Stimulated activated CD8-positive, alpha-beta memory T cell treated with anti-CD3 and anti-CD28 coated beads, Interleukin-15, amount 100 ng/mL, for 24 hours (primary cell): ENCODE data around the gene GRIP1.

Experiments
- DNase-seq: peaks from one replicate; pipeline ENCODE4 v3.0.0-alpha.2; 2020; ENCODE audit warnings: low read depth

The GRIP1 gene

DNA sequence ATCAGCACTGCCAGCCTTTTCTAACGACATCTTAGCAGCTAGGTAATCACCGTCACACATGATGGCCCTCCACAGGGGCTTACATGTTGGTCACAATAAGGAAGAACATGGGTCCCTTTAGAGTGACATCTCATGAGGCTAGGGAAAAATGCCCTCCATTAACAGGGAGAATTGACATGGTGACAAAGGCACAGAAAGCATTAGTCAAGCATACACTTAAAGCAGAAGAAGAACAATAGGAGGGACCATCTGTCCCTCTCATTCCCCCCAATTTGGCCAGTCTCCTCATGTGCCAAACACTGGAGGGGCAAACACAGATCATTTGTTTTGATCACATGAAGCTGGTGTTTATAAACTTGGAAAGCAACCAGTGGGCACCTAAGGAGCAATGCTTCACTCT is 78.0 kb downstream of the GRIP1 start:
- DNase-seq = no peak

DNA sequence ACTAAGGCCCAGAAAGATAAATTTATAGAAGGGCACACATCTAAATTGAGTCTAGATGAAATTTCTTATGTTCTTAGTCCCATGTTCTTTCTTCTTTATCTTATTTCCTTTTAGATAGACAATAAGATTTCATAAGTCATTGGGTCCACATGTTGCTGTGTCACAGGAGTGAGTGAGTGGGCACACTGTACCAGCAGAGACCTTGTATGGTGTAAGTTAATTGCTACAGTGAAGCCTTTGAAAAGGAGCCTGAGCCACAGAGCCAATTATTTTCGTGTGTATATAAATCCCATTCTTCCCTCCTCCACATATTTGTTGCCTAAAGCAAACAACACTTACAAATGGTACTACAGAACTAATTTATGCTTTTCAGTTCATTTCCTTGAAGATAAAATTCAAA is 79.1 kb downstream of the GRIP1 start:
- no peak for DNase-seq

DNA sequence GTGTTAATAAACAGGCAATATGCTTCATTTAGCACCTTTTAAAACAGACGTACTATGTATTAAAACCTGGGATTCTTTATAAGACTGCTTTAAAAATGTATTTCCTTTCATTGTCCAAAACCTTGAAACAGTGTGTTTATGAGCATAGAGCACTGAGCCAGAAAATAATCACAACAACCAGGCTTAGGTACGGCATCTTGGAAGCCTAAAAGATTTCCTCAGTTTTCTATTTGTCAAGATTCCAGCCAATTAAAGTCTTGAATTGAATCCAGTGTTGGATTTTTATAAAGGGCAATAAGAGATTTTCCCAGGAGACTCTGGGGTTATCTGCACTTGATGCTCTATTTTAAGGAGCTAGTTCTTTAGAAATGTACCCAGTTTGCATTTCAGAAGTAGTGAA is 80.3 kb downstream of the GRIP1 start:
- no peak for DNase-seq

DNA sequence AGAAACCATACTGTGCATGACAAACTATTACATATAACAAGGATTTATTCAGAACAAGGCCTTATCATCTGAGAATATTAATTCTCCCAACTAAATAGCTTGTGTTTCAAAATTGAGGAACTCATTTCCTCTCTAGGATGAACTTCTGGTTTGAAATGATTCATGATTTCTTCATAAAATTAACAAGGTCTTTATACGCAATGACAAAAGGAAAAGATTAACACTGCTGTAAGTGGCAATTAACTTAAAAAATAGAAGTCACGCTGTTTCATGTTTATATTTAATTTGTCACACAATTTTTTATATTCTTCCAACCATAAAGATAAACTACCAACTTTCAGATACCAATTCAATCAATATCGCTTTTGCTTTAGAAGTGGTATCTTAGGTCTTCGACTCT is 80.8 kb downstream of the GRIP1 start:
- no peak for DNase-seq

DNA sequence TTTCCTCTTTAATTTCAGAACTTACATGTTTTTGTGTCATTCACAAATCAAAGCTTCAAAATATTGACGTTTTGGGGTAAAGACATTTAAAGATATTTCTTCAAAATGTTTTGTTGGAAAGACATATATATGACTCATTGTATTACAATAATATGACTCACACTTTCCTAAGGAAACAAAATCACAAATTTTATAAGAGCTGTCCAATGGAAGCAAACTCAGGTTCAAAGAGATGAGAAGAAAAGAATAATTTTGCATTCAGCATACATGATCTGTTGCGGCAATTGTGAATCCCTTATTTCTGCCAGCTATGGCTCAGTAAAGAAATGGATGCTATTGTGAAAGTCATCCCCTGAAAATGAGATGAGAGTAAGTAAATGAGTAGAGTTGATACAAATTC is 82.7 kb downstream of the GRIP1 start:
- no peak for DNase-seq

DNA sequence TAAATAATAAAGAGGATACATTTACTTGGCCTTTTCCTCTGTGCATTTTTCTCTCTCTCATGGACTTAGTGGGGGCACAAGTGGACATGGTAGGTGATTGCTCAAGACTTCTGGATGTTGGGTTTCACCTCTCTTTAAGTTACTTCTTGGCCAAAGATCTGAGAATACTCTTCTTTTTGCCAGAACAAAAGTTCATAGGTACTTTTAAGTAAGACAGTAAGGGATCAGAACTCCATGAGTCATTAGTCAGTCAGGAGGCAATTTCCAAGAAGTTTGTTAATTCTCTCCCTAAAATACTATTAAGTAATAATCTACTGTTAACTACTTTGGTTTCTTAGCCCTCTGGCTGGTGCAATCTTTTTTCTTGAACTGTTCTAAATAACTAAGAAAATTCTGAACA is 84.2 kb downstream of the GRIP1 start:
- DNase-seq = no peak

DNA sequence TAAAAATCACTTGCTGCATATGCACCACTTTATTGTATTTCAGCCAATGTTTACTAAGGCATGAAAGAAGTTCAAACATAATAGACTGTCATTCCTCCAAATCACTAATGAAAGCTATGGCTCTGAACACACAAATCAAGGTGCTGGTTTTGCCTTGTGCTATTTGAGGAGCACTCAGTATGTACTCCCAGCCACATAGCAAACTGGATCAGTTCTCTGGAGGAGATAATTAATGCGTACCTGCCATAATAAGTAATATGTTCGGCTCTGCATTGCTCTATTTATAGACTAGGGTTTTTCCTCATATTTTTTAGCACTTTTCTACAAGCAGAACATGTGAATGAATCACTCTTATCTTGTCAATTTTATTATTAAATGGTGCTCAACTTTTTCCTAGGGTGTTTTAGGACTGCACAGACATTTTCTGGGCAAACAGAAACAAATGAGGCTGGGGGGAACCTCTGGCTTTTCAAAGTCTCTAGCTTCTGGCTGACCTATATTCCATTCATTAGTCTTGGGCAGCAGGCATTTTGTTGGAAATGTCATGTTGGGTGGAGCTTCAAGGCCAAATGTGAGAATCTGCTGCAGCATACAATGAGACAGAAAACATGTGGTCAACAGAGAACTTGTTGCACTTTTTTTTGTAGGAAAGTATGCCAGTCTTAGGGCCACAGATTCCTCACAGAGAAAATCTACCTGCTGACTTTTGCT is 88.4 kb downstream of the GRIP1 start:
- DNase-seq = no peak

DNA sequence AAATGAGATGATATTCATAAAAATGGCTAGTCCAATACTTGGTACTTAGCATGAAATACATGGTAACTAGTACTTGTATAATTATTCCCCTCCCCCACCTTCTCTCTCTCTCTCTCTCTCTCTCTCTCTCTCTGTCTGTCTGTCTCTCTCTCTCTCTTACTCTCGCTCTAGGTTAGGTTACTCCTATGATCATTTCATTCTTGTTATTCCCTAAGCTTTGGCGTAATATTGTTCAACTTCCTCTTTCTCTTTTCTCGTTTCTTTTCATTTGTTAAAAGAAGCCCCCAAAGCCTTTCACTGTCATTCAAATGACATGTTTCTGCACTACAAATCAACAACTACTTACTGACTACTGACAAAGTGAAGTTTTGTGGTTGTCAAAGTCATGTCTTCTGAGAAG is 89.8 kb downstream of the GRIP1 start:
- no peak for DNase-seq

DNA sequence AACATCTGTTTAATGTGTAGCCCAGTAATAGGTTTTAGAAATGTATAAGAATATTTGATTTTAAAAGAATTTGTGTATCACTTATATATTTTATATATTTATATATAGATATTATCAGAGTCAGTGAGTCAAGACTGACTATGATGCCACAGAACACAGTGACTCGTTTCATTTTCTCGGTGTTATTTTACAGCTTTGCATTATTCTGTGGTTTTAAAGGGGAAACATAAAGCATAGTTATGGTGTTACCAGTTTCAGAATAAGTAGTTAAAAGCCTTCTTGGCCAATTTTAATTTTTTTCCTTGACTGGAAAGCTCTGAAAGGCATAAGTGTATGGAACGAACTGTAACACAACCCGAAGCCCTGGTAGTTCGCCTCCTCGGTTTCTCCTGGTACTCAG is 91.0 kb downstream of the GRIP1 start:
- no peak for DNase-seq

DNA sequence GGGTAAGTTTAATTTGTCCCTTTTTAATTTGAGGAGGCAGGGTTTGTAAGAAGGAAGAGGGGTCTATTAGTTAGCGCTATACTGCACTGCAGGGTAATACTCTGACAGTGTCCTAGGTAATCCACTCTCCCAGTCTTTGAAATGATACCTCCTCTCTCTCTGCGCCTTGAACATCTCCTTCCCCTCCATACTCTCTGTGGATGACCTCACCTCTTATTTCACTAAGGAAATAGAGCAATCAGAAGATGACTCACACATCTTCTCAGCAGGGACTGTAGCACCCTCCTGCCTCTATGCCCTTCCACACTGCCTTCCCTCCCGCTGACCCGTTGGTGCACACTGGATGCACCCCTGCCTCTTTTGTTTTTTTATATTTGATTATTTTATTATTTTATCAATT is 94.2 kb downstream of the GRIP1 start:
- DNase-seq = no peak

DNA sequence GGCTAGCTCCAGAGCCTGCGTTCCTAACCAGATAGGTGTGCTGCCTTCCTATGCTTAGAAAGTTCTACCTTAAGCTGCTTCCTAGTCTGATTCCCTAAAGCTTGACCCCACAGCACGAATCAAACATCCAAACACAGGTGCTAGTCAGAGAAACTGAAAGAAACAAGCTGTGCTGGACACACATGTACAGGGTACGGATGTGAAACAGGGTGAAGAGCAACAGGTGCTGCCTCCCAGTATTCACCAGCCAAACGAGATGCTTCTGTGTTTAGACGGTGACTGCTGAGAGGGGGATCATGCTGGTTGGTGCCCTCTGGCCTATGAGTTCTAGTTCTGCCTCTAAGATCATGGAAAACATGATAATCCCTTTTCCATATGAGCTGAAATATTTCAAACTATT is 105.3 kb downstream of the GRIP1 start:
- no peak for DNase-seq

DNA sequence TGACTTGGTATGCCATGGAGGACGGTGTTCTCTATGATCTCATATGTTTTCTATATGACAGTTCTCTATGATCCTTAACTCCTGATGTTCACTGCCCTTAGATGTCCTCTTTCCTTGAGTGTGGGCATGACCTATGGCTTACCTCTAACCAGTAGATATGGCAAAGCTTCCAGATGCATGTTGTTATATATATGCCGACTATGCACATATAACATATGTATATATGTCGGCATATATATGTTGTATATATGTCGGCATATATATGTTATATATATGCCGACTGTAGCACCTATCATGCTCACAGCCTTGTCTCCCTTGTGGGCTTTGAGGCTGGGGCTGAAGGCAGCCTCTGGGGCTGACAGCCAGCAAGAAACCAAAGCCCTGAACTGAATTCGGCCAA is 106.0 kb downstream of the GRIP1 start:
- DNase-seq = no peak

DNA sequence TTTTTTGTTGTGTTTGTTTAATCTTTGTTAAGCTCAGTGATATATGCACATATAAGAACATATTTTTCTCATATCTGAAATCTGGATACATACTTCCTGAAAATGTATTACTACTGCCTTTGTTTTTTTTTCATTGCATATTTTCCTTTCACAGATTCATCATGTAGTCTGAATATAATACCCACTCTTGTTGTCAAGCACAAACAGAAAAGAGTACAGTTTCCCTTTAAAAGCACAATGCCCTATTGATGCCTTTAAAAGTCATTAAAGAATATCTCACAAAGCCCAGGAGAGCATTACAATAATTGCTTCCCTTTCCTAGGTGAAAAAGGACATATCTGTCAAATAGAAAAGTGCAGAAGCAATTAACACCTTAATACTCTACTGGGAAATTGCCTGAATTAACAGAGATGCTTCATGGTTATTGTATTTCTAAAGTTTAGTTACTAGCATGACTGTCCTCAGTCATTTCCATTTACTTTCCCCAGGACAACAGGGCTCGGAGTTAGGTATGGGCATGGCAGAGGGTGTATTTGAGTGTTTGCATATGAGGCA is 107.4 kb downstream of the GRIP1 start:
- no peak for DNase-seq

DNA sequence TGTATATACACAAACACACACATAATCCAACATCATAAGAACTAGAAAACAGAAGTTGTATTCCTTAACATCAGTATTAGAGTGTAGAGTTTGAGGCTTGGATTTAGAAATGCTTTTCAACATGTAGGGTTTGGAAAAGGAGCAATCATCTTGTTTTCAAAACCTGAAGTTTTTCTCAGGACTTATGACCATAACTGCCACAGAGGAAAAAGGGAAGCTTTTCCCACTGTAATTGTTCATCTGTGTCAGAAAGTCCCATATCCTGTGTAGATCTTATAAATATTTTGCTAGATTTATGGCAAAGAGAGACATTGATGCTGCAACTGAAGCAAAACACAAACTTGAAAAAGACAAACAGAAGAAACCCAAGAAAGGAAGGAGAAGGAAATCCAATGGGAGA is 115.7 kb downstream of the GRIP1 start:
- no peak for DNase-seq

DNA sequence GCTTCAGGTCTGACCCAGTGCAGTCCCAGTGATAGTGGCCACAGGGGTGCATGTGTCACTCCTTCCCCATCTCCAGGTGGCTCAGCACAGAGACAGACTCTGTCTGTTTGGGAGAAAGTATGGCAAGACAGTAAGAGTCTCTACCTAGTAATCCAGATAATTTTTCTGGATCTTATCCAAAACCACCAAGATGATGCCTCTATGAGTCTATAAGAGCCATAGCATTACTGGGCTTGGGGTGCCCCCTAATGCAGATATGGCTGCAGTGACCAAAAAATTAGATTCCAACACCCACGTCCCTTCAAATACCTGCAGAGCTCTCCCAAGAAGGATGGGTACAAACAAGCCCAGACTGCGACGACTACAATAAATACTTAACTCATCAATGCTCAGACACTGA is 123.8 kb downstream of the GRIP1 start:
- DNase-seq = no peak

DNA sequence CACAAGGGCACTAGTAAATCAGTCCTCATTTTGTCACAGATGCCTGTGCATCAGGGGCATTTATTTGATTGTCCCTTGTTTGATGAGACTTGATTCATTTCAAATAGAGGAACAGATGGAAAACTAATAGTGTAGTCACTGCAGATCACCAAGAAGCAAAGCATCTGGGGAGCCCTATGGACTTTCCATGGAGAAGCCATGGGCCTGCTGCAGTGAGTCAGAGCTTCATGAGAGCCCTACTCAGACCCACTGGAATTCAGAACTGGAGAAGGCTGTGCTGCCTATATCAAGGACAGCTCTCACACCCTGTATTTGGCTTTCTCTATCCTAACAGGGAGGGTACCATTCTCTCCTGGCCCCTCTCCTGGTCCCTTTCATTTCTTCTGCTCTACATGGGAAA is 126.2 kb downstream of the GRIP1 start:
- DNase-seq = no peak

DNA sequence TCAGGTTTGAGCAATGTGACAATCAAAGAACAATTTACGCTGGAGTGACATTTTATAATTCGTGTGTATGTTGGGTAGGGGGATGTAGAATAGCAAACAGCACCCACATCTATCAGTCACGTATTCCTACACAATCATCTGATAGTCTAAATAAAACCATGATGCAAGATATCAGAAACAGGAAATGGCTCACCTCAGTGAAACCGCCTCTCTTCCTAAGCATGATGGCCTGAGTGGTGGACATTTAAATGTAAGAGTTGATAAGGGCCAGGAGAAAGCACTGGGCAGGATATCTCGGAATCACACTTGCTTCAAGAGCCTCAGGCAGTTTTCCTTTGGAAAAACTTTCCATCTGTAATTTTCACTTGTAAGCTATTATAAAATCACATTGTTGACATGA is 128.2 kb downstream of the GRIP1 start:
- DNase-seq = no peak

DNA sequence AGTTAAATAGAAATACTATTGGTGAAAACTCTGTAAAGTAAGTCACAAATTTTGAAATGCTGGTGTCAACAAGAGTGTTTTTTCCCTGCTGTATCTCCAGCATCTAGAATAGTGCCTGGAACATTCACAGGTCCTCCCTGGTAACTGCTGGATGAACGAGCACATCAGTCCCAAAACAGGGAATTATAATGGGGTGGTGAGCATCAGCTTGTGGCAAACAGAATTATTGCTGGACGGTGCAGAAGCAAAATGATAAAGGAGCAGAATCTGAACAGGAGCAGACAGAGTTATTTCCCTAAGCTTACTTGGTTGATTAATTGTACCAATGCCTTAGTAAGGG is 129.9 kb downstream of the GRIP1 start:
- DNase-seq = no peak

DNA sequence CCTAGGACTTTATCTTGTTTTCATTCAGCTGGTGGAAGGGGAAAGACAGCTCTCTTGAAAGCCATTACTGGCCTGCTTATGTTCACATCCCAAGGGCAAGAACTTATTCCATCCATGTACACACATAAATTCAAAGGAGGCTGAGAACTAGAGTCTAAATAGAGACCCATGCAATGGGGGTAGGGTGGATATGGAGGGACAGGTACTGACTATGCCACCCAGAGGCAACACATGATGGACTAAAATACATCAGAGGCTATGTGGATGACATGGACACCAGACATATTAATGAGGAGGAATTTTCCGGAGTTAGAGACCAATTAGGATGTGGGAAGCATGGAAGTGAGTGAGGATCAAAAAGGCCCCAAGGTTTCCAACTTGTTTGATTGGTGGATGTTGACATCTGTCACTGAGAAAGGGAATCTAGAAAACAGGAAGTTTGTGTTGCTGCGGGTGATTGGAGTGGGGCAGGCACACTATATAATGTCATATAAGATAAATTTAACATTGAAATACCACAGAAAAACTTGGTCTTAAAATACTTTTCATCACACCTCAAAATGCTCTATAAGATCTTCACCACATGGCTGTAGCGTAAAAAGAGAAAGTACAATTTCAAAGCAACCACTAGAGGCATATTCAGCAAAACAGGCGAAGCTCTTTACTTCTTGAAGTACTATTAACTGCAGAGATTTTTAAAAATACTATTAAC is 130.4 kb downstream of the GRIP1 start:
- no peak for DNase-seq

DNA sequence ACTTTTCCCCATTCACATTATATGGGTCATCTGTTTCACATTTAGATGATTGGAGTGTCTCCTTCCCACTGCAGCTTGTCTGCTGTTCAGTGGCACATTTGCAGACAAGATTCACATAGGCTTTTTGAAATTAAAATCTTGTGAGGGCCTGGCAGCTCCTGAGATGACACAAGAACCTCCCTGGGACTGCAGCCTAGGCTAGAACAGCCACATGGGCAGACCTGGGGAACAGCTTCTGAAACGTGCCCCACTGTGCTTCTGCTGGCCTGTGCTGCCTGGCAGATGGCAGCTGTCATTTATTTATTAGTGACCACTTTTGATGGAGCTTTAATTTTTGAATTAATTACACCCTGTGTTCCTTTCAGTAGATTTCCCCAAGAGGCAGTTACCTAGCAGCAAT is 137.4 kb downstream of the GRIP1 start:
- DNase-seq = no peak

DNA sequence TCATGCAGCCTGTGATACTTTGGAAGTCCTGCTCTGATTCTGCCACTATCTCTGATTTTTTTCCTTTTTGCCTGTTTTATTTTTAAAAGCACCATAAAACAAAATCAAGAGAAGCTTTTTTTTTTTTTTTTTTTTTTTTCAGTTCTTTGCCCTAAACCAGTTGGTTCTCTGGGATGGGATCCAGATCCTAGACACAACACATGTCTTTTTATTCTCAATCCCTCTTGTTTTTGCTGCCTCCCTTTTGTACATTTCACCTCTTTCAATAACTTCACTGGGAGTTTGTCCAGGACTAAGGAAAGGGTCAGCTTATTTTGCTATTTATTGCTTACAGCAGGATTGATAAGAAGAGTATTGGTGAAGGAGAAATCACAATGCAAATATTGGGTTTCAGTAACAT is 139.4 kb downstream of the GRIP1 start:
- DNase-seq = no peak

DNA sequence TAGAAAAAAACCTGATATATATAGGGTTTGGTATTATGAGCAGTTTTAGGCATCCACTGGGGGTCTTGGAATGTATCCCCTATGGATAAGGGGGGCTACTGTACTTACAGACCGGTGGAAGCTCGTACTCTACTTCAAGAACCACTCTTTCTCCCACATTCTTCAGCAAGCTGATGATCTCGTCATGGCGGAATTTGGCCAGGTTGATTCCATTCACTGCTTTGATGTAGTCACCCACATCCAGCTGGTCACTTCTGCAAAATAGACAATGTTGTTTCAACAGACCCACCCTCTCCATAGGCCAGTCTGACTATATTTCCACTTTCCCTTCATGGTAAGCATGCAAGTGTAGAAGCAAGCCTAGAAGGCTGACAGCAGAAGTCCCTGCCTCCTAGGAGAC is 139.9 kb downstream of the GRIP1 start:
- DNase-seq = no peak

DNA sequence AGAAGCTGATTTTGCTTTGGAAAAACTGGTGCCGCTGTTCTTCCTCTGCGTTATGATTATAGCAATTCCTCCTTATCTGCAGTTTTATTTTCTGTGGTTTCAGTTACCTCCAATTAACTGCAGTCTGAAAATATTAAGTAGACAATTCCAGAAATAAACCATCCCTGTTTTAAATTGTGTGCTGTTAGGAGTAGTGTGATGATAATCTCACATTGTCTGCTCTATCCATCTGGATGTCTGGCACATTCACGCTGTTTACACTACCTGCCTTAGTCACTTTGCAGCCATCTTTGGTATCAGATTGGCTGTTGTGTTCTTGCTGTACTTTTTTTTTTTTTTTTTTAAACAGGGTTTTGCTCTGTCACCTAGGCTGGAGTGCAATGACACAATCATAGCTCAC is 141.0 kb downstream of the GRIP1 start:
- DNase-seq = no peak

DNA sequence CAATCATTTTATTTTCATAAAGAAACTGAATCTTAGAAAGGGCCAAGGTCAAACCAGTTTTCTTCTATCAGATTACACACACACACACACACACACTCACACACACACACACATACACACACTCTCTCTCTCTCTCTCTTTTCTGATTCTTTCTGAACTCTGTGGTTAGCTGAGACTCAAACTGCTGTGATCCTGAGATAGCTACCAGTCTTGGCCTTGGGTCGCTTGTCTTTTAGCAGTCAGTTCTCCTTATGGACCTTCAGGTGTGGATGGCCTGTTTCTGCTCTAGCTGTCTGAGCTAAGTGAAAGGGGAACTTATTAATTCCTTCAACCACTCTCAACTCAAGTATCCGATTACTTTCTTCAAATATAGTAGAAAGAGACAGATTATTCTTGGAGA is 145.1 kb downstream of the GRIP1 start:
- no peak for DNase-seq
